ENCODE measurements around the gene NAA20.

DNA sequence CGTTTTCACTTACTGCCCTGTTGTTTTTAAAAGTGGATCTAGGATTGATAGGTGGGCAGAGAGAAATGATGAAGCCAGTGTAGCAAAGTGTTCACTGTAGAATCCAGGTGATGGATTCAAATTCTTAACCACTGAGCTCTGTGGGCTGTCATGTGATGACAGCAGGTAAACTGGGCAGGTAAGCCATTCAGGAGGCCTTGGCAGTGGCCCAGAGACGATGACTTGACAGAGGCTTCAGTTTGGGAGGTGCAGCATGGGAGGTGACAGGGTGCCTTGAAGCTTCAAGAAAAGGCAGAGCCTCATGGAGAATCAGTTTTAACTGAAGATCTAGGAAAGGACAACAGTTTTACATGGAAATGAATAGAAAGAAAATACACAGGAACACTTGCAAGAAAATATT lies 2.0 kb downstream of the NAA20 start:
- TF ChIP-seq, protein P1, sequence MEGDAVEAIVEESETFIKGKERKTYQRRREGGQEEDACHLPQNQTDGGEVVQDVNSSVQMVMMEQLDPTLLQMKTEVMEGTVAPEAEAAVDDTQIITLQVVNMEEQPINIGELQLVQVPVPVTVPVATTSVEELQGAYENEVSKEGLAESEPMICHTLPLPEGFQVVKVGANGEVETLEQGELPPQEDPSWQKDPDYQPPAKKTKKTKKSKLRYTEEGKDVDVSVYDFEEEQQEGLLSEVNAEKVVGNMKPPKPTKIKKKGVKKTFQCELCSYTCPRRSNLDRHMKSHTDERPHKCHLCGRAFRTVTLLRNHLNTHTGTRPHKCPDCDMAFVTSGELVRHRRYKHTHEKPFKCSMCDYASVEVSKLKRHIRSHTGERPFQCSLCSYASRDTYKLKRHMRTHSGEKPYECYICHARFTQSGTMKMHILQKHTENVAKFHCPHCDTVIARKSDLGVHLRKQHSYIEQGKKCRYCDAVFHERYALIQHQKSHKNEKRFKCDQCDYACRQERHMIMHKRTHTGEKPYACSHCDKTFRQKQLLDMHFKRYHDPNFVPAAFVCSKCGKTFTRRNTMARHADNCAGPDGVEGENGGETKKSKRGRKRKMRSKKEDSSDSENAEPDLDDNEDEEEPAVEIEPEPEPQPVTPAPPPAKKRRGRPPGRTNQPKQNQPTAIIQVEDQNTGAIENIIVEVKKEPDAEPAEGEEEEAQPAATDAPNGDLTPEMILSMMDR (conservative IDR thresholded peaks at IDR 0.05 in 1 of 2, IDR thresholded peaks at IDR 0.05 in 1 of 2; ENCODE audit: extremely low read depth in 1 of 2, insufficient read depth in 1 of 2, low read depth in 1 of 2, low read length in 2 of 2): no peak
- TF ChIP-seq EZH2 (IDR thresholded peaks at IDR 0.05; ENCODE audit: borderline replicate concordance, low read length): no peak
